Liver (tissue), 9 donors: ENCODE results near the gene GMDS. TPM values are rescaled to one million over a fixed set of nuclear protein-coding genes. Genes with fewer than 3 reads are reported as not detected.

Experiments used
- DNase-seq: peaks from one replicate; pipeline ENCODE4 v3.0.0-alpha.2; 2017; ENCODE audit warnings: low spot score
- H3K27ac ChIP-seq, 2 donors: one replicate each; pipeline ENCODE4 v1.7.0; 2013; ENCODE audit warnings: inconsistent platforms in 2 of 2, low read length in 2 of 2, control low read depth in 1 of 2, low read depth in 1 of 2, mild to moderate bottlenecking in 1 of 2
- H3K27me3 ChIP-seq, 4 donors: one replicate each; pipeline versions ENCODE4 v1.6.1 to v1.7.0; 2013; ENCODE audit warnings: low read length in 3 of 4, inconsistent platforms in 1 of 4, mild to moderate bottlenecking in 1 of 4, moderate library complexity in 1 of 4; ENCODE audit not compliant: control insufficient read depth in 4 of 4, insufficient read depth in 4 of 4
- H3K36me3 ChIP-seq, 4 donors: one replicate each; pipeline versions ENCODE4 v1.6.1 to v1.7.0; 2013; ENCODE audit warnings: low read length in 3 of 4, mild to moderate bottlenecking in 3 of 4, low read depth in 1 of 4, moderate library complexity in 1 of 4; ENCODE audit not compliant: control insufficient read depth in 4 of 4, insufficient read depth in 3 of 4
- H3K4me1 ChIP-seq, 4 donors: one replicate each; pipeline versions ENCODE4 v1.6.1 to v1.7.0; 2013; ENCODE audit warnings: low read length in 3 of 4, mild to moderate bottlenecking in 3 of 4, moderate library complexity in 1 of 4; ENCODE audit not compliant: control insufficient read depth in 4 of 4, insufficient read depth in 4 of 4
- H3K4me3 ChIP-seq, 3 donors: one replicate each; pipeline versions ENCODE4 v1.6.1 to v1.7.0; 2013; ENCODE audit warnings: low read length in 3 of 3, control low read depth in 1 of 3, low read depth in 1 of 3, mild to moderate bottlenecking in 1 of 3
- H3K9ac ChIP-seq, 2 donors: one replicate each; pipeline ENCODE4 v1.7.0; 2013; ENCODE audit warnings: low read length in 2 of 2, mild to moderate bottlenecking in 2 of 2, moderate library complexity in 2 of 2, control low read depth in 1 of 2, low read depth in 1 of 2
- H3K9me3 ChIP-seq, 4 donors: one replicate each; pipeline versions ENCODE4 v1.6.1 to v1.7.0; 2013; ENCODE audit warnings: low read length in 3 of 4; ENCODE audit not compliant: control insufficient read depth in 4 of 4
- ATF3 ChIP-seq: IDR thresholded peaks from 2 replicates; pipeline ENCODE4 v1.6.1; 2016; ENCODE audit warnings: antibody characterized with exemption
- CTCF ChIP-seq: fragments of 150-350 bp; IDR thresholded peaks from 2 replicates; pipeline ENCODE4 v1.5.1; 2017; ENCODE audit warnings: improper control_type of control experiment, low read depth, low read length; ENCODE audit not compliant: missing input control
- EGR1 ChIP-seq, 2 donors: IDR thresholded peaks; 2 replicates each; pipeline ENCODE4 v1.6.1; 2016 to 2018; ENCODE audit warnings: antibody characterized with exemption in 2 of 2, low read depth in 2 of 2
- FOXA1 ChIP-seq: IDR thresholded peaks from 2 replicates; pipeline ENCODE4 v1.6.1; 2016; ENCODE audit warnings: antibody characterized with exemption
- FOXA2 ChIP-seq: IDR thresholded peaks from 2 replicates; pipeline ENCODE4 v1.6.1; 2016; ENCODE audit warnings: antibody characterized with exemption
- GABPA ChIP-seq, 2 donors: IDR thresholded peaks in 1 of 2; conservative IDR thresholded peaks in 1 of 2; 2 replicates each; pipeline ENCODE4 v1.6.1; 2016; ENCODE audit warnings: antibody characterized with exemption in 2 of 2, mild to moderate bottlenecking in 1 of 2, moderate library complexity in 1 of 2
- HNF4A ChIP-seq, 2 donors: conservative IDR thresholded peaks; 2 replicates each; pipeline ENCODE4 v1.6.1; 2016; ENCODE audit warnings: antibody characterized with exemption in 2 of 2, mild to moderate bottlenecking in 2 of 2
- HNF4G ChIP-seq: IDR thresholded peaks from 2 replicates; pipeline ENCODE4 v1.6.1; 2016; ENCODE audit warnings: antibody characterized with exemption
- JUND ChIP-seq, 2 donors: IDR thresholded peaks; 2 replicates each; pipeline ENCODE4 v1.6.1; 2016; ENCODE audit warnings: antibody characterized with exemption in 2 of 2
- MAX ChIP-seq: IDR thresholded peaks from 2 replicates; pipeline ENCODE4 v1.6.1; 2016; ENCODE audit warnings: antibody characterized with exemption
- NR2F2 ChIP-seq: IDR thresholded peaks from 2 replicates; pipeline ENCODE4 v1.6.1; 2016; ENCODE audit warnings: antibody characterized with exemption
- RAD21 ChIP-seq, 2 donors: IDR thresholded peaks; 2 replicates each; pipeline ENCODE4 v1.6.1; 2016; ENCODE audit warnings: antibody characterized with exemption in 2 of 2, mild to moderate bottlenecking in 2 of 2
- REST ChIP-seq: IDR thresholded peaks from 2 replicates; pipeline ENCODE4 v1.6.1; 2016; ENCODE audit warnings: antibody characterized with exemption, mild to moderate bottlenecking
- RXRA ChIP-seq, 2 donors: IDR thresholded peaks; 2 replicates each; pipeline ENCODE4 v1.6.1; 2017 to 2018; ENCODE audit warnings: antibody characterized with exemption in 2 of 2, mild to moderate bottlenecking in 1 of 2
- SP1 ChIP-seq: IDR thresholded peaks from 2 replicates; pipeline ENCODE4 v1.6.1; 2018; ENCODE audit warnings: antibody characterized with exemption, mild to moderate bottlenecking
- TAF1 ChIP-seq: conservative IDR thresholded peaks from 2 replicates; pipeline ENCODE4 v1.6.1; 2016; ENCODE audit warnings: antibody characterized with exemption, mild to moderate bottlenecking
- YY1 ChIP-seq: IDR thresholded peaks from 2 replicates; pipeline ENCODE4 v1.6.1; 2016; ENCODE audit warnings: antibody characterized with exemption, mild to moderate bottlenecking
- ZBTB33 ChIP-seq: IDR thresholded peaks from 2 replicates; pipeline ENCODE4 v1.6.1; 2016; ENCODE audit warnings: antibody characterized with exemption
- WGBS: extraction: QIAGEN DNeasy Blood & Tissue Kit; methylation state at CpG from one replicate; pipeline ENCODE4 v1.1.7; 2013; 5-methylcytosine and 5-hydroxymethylcytosine counted together
- polyA plus RNA-seq, 2 donors: library from polyadenylated mRNA; stranded (reverse) in 1 of 2; unstranded in 1 of 2; fragments of 200-250 nt in 1 of 2; fragments of >200 nt in 1 of 2; fragmentation: Nextera tagmentation in 1 of 2; extraction: Ambion mirVana in 1 of 2; gene quantifications; one replicate each; pipeline versions ENCODE4 v1.2.1 to v1.2.3, GENCODE V29; 2013 to 2015
- total RNA-seq, 2 donors: library from RNA; depleted of rRNA; stranded (reverse); fragments of >200 nt; gene quantifications; one replicate each; pipeline ENCODE4 v1.2.3, GENCODE V29; 2014
- donor health status: healthy.
- donor health status: healthy.
- donor health status: healthy.
- donor health status: healthy.
- donor health status: healthy.

GMDS gene
- total and polyA plus RNA-seq, 4 donors: 3.5 to 15.6 (median 13.0) TPM

GRCh38 chr6:1878330-1878729 lies 367.1 kb downstream of the GMDS start:
- Histone ChIP-seq H3K9ac (no peak overlapping the region), H3K36me3 (no peaks in the 10 kb centered on the region), H3K4me1 (no peaks in the 10 kb centered on the region), H3K27ac (no peak overlapping the region), H3K4me3 (no peak overlapping the region), H3K9me3 (no peaks in the 10 kb centered on the region), H3K27me3 (no peaks in the 10 kb centered on the region)
- WGBS: 97% methylated on average over 5 of the region's 5 CpGs
- TF ChIP-seq ATF3: no peak
- TF ChIP-seq YY1: no peak
- no peak for DNase-seq

GRCh38 chr6:1873781-1874180 lies 371.6 kb downstream of the GMDS start:
- no peak overlapping the region for H3K4me3 ChIP-seq
- no peaks in the 10 kb centered on the region for H3K9me3 ChIP-seq
- no peak overlapping the region for H3K9ac ChIP-seq
- TF ChIP-seq JUND (IDR thresholded peaks at IDR 0.05): no peak
- TF ChIP-seq NR2F2: no peak
- no peak for TF ChIP-seq MAX
- TF ChIP-seq RXRA (IDR thresholded peaks at IDR 0.05): no peak
- no peak for TF ChIP-seq RAD21 (IDR thresholded peaks at IDR 0.05)
- TF ChIP-seq REST: no peak
- no peak for TF ChIP-seq CTCF
- TF ChIP-seq YY1: no peak
- TF ChIP-seq ZBTB33: no peak
- TF ChIP-seq FOXA2: no peak
- TF ChIP-seq FOXA1: no peak
- TF ChIP-seq HNF4G: no peak
- TF ChIP-seq HNF4A (conservative IDR thresholded peaks at IDR 0.05): no peak
- TF ChIP-seq EGR1 (IDR thresholded peaks at IDR 0.05; ENCODE audit: low read depth in 2 of 2): no peak
- TF ChIP-seq GABPA (IDR thresholded peaks at IDR 0.05 in 1 of 2, conservative IDR thresholded peaks at IDR 0.05 in 1 of 2): no peak
- no peak for TF ChIP-seq TAF1
- no peak for TF ChIP-seq SP1
- no peaks in the 10 kb centered on the region for H3K36me3 ChIP-seq
- H3K27ac ChIP-seq: no peak overlapping the region
- WGBS: 92% methylated on average over 11 of the region's 11 CpGs
- no peak for DNase-seq
- no peaks in the 10 kb centered on the region for H3K27me3 ChIP-seq
- H3K4me1 ChIP-seq: no peaks in the 10 kb centered on the region
